HepG2 (cell line): ENCODE measurements around the gene FOXK2. TPM values are rescaled to one million over a fixed set of nuclear protein-coding genes. Genes with fewer than 3 reads are reported as not detected.
A peak's percentile ranks its signal among the peaks of the same experiment; 100 is the strongest.

Experiments
- AFF4 ChIP-seq: sonication (generic); formaldehyde crosslinking; IDR thresholded peaks from 2 replicates; pipeline ENCODE4 v1.4.0; 2020; ENCODE audit warnings: missing genetic modification reagents
- DRAP1 ChIP-seq: IDR thresholded peaks from 2 replicates; pipeline ENCODE4 v1.6.1; 2016; ENCODE audit warnings: missing genetic modification reagents, missing compliant biosample characterization
- FOXK1 ChIP-seq: sonication (generic); formaldehyde crosslinking; IDR thresholded peaks from 2 replicates; pipeline ENCODE4 v1.4.0; 2020; ENCODE audit warnings: low read depth, missing genetic modification reagents, borderline replicate concordance
- IRF2 ChIP-seq: IDR thresholded peaks from 2 replicates; pipeline ENCODE4 v1.6.1; 2018; ENCODE audit warnings: missing genetic modification reagents, missing compliant biosample characterization
- MAZ ChIP-seq, 2 experiments: sonication (generic) in 1 of 2; formaldehyde crosslinking in 1 of 2; IDR thresholded peaks; 2 replicates each; pipeline versions ENCODE4 v1.5.0 to v1.6.1; 2012 to 2020; ENCODE audit warnings: low read depth in 2 of 2, mild to moderate bottlenecking in 2 of 2, borderline replicate concordance in 1 of 2, improper control_type of control experiment in 1 of 2, low read length in 1 of 2, missing genetic modification reagents in 1 of 2, moderate library complexity in 1 of 2
- MTF1 ChIP-seq: sonication (generic); formaldehyde crosslinking; IDR thresholded peaks from 2 replicates; pipeline ENCODE4 v1.5.0; 2020; ENCODE audit warnings: missing genetic modification reagents
- PATZ1 ChIP-seq: sonication (generic); formaldehyde crosslinking; IDR thresholded peaks from 2 replicates; pipeline ENCODE4 v1.4.0; 2020; ENCODE audit warnings: missing genetic modification reagents
- PBX2 ChIP-seq: IDR thresholded peaks from 2 replicates; pipeline ENCODE4 v1.6.1; 2016; ENCODE audit warnings: control low read depth
- REXO4 ChIP-seq: sonication (generic); formaldehyde crosslinking; IDR thresholded peaks from 2 replicates; pipeline ENCODE4 v1.8.0; 2022; ENCODE audit warnings: missing genetic modification reagents, mild to moderate bottlenecking, borderline replicate concordance
- SMAD9 ChIP-seq: sonication (generic); formaldehyde crosslinking; IDR thresholded peaks from 2 replicates; pipeline ENCODE4 v1.5.1; 2020; ENCODE audit warnings: mild to moderate bottlenecking, missing genetic modification reagents
- SPEN ChIP-seq: sonication (generic); formaldehyde crosslinking; IDR thresholded peaks from 2 replicates; pipeline ENCODE4 v1.5.1; 2020; ENCODE audit warnings: low read depth, mild to moderate bottlenecking, missing genetic modification reagents
- SSRP1 ChIP-seq: IDR thresholded peaks from 2 replicates; pipeline ENCODE4 v1.6.1; 2016; ENCODE audit warnings: control low read depth
- SUZ12 ChIP-seq: fragments of 150-350 bp; IDR thresholded peaks from 2 replicates; pipeline ENCODE4 v1.6.1; 2014; ENCODE audit warnings: low read depth, low read length
- TOE1 ChIP-seq: sonication (generic); formaldehyde crosslinking; IDR thresholded peaks from 2 replicates; pipeline ENCODE4 v1.4.0; 2020; ENCODE audit warnings: mild to moderate bottlenecking, missing genetic modification reagents
- UBTF ChIP-seq: sonication (generic); formaldehyde crosslinking; IDR thresholded peaks from 2 replicates; pipeline ENCODE4 v1.4.0; 2020; ENCODE audit warnings: mild to moderate bottlenecking, missing genetic modification reagents
- ZBTB1 ChIP-seq: sonication (generic); formaldehyde crosslinking; IDR thresholded peaks from 2 replicates; pipeline ENCODE4 v1.4.0; 2020; ENCODE audit warnings: missing genetic modification reagents, borderline replicate concordance
- ZFP36L1 ChIP-seq: sonication (generic); formaldehyde crosslinking; IDR thresholded peaks from 2 replicates; pipeline ENCODE4 v1.8.0; 2022; ENCODE audit warnings: mild to moderate bottlenecking, missing genetic modification reagents, moderate library complexity
- ZFP37 ChIP-seq: sonication (generic); formaldehyde crosslinking; IDR thresholded peaks from 2 replicates; pipeline ENCODE4 v1.4.0; 2020; ENCODE audit warnings: missing genetic modification reagents, borderline replicate concordance
- ZNF556 ChIP-seq: sonication (generic); formaldehyde crosslinking; IDR thresholded peaks from 2 replicates; pipeline ENCODE4 v1.4.0; 2020; ENCODE audit warnings: mild to moderate bottlenecking, missing genetic modification reagents, borderline replicate concordance
- ZSCAN22 ChIP-seq: sonication (generic); formaldehyde crosslinking; IDR thresholded peaks from 2 replicates; pipeline ENCODE4 v1.4.0; 2020; ENCODE audit warnings: mild to moderate bottlenecking, missing genetic modification reagents
- polyA plus RNA-seq, 8 experiments: library from polyadenylated mRNA; depleted of rRNA in 3 of 8; stranded (reverse) in 7 of 8; unstranded in 1 of 8; fragments of >200 nt; fragmentation: Illumina TruSeq in 4 of 8; extraction: Trizol in 4 of 8; gene quantifications; 2 replicates each; pipeline versions ENCODE4 v1.2.1 to v1.2.3, GENCODE V29; 2011 to 2016; ENCODE audit warnings: low read depth in 4 of 8, missing spikeins in 1 of 8, mixed read lengths in 1 of 8; ENCODE audit not compliant: insufficient read depth in 1 of 8
- total RNA-seq, 5 experiments: library from RNA; depleted of rRNA; stranded (reverse); fragments of >200 nt; fragmentation: Illumina TruSeq; extraction: Trizol; gene quantifications; 2 replicates each; pipeline ENCODE4 v1.2.3, GENCODE V29; 2016; ENCODE audit warnings: low read depth in 1 of 5

FOXK2 gene
- total and polyA plus RNA-seq, 2 of the 13 experiments (the other 11 are each of a cell fraction or from before 2014, with no cell fraction given): 67.1 to 67.2 TPM

- peak; percentile 79; the same call in 1 of the 2 replicates for TF ChIP-seq PATZ1 (CRISPR knock-in tag)
- no peak for TF ChIP-seq REXO4
- TF ChIP-seq IRF2 (CRISPR knock-in tag): peak; percentile 77
- TF ChIP-seq ZNF556 (CRISPR knock-in tag): no peak
- TF ChIP-seq ZSCAN22 (CRISPR knock-in tag): no peak
- TF ChIP-seq ZFP37 (CRISPR knock-in tag): no peak
- TF ChIP-seq SUZ12: no peak
- no peak for TF ChIP-seq MTF1 (CRISPR knock-in tag)
- TF ChIP-seq SMAD9 (CRISPR knock-in tag): no peak; the same call in 1 of the 2 replicates
- no peak for TF ChIP-seq TOE1
- TF ChIP-seq ZBTB1: no peak; the same call in 1 of the 2 replicates
- TF ChIP-seq PBX2 (CRISPR knock-in tag): no peak
- no peak for TF ChIP-seq AFF4
- peak; percentile 79; the same call in 1 of the 2 replicates for TF ChIP-seq FOXK1 (CRISPR knock-in tag)
- TF ChIP-seq SPEN (CRISPR knock-in tag): peak; percentile 60; the same call in 1 of the 2 replicates
- no peak for TF ChIP-seq ZFP36L1
- TF ChIP-seq UBTF (CRISPR knock-in tag): no peak
- peak; percentile 70 for TF ChIP-seq DRAP1 (CRISPR knock-in tag)
- TF ChIP-seq SSRP1: no peak
- TF ChIP-seq MAZ (IDR thresholded peaks at IDR 0.05; ENCODE audit: borderline replicate concordance, low read depth, low read length): no peak
- TF ChIP-seq MAZ (CRISPR knock-in tag; IDR thresholded peaks at IDR 0.05; ENCODE audit: low read depth): peak; percentile 63; the same call in 1 of the 2 replicates
Measured at GRCh38 chr17:82517230-82517865, 2.2 kb upstream of the FOXK2 start (continued).
